HG02852 (cell line): ENCODE data around the gene NSUN6.

Experiments
- ATAC-seq: cut with Tn5 transposase; IDR thresholded peaks from one replicate; pipeline ENCODE4 v1.9.1; 2021; ENCODE audit warnings: mild to moderate bottlenecking, moderate library complexity; ENCODE audit not compliant: unreplicated experiment

NSUN6 gene

DNA sequence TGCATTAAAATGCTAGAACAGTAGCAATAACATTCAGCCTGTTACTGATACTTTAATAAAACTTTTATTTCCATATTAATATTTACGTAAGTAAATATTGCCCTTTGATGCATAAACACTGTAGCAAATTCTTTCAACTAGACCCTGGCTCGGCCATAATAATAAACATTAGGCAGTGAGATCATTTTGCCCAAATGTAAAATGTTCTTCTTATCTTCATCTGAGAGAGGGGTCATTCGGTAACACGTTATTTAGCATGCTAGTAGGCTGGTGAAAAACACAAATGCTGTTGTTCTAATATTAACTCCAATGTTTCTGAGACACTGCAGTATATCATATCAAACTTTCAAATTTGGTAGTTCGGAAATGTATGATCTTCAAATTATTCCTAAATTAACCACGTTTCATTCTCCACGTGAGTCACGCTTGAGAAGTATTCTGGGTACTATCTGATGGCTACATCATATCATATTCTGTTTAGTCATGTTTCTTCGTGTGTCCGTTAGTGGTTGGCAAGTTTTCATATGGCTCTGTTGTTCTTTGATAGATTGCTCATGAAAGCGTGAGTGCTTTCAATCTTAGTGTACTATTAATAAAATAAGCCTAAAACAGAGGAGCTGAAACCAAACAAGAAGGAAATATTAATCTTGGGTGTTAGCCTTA lies 145.8 kb downstream of the NSUN6 start:
- no peak for ATAC-seq

DNA sequence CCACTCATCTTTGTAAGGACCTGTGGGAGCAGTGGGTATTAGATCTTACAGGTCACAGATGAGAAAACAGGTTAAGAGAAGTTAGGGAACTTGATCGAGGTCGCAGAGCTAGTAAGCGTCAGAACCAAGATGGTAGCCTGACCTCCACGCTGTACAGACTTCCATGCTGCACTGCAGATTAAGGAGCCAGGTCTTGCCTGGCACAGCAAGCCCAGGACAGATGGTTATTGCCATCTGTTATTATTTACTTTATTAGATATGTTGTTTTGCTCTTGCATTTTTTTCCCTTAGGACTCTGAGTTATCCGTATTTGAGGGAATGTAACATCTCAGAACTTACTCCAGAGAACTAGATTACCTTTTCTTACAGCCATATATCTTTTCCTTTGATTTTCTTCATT lies 147.2 kb downstream of the NSUN6 start:
- ATAC-seq = no peak

DNA sequence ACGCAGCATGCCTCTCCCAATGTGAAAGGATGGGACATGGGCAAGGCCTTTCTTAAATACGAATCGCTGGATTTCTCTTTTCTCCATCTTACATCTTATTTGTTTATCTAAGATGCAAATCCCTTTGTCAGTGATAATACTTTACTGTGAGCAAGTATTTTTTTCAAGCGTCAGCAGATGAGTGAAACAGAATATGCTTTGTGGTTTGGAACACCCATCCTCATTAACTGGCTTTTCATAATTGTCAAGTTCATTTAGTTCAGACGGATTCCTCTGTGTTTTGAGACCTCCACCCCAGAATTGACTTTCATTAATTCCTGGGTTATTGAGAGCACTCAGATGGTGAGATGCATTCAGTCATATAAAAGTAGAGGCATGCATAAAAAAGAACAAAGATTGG lies 149.8 kb downstream of the NSUN6 start:
- ATAC-seq = no peak

DNA sequence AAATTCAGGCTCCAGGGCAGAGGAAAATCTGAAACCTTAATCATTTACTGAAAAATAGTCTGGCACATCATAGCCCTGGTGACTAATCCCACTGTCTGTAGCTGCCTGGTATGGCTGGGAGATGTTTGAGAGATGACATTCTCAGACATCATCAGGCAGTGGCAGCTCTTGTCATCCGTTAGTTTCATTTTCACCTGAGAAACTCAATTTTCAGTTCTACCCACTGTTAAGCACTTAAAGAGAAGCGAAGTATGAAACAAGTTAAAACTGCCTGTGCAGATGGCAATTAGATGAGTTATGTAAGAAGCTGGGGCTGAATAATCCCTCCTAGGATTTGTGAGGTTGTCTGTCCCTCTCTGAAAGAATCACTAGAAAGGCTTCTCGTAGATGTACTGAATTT lies 150.2 kb downstream of the NSUN6 start:
- ATAC-seq = peak; percentile 91

DNA sequence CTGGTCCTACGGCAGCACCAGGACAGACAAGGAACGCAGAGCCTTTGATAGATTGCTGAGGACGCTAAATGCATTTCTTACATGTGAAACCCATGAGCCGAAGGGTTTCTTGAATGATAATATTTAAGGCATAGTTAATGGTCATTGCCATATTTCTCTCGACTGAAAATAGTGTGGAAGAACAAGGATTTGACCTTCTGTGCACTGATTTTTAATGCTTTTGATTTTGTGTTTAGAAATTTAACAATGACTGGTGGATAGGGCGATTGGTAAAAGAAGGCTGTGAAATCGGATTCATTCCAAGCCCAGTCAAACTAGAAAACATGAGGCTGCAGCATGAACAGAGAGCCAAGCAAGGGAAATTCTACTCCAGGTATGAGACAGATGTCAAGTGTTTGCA lies 150.8 kb downstream of the NSUN6 start:
- no peak for ATAC-seq

DNA sequence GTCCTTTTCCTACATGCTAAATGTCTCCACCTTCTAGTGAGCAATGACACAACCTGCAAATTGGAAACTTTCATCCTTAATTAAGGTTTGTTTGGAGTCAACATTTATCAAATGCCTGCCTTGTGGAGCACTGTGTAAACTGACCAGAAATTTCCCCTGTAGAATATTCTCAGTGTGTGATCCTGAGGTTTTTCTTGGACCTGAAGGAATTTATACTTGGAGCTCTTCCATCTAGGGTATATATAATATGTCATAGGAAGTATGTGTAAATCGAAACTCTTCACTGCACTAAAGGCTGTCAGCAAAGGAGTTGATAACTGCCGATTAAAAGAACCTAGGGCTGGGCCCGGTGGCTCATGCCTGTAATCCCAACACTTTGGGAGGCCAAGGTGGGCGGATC lies 152.4 kb downstream of the NSUN6 start:
- ATAC-seq = no peak

DNA sequence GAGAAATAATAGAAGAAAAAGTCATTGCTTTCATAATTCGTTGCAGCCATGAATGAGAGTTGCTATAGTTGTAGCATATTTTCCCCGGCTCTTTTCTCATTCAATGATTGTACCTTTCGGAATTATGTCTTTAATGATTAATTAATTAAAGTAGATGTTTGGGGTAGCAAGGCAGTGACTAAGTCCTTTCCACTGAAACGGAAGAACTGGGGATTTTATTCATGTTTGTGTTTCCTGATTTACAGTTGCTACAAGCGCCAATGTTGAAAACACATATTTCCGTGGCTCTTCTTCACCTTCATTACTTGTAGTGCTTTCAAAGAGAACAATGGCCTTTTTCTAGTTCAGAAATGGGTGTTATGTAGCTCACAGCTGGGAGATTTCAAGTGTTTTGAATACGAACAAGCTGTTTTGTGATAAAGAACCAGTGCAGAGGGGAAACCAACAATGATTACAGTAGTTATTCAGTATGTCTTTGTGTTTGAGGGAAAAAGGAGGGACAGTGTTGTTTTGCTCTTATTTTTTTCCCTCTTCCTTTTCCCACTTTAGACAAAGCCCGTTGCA lies 153.5 kb downstream of the NSUN6 start:
- ATAC-seq = no peak
